ENCODE results near the gene APC2.

APC2 gene

GRCh38 chr19:1486720-1487575 lies 37.0 kb downstream of the APC2 start:
- H3K27ac ChIP-seq (ENCODE audit: low read length) = no peak overlapping the region
- no peaks in the 10 kb centered on the region for H3K36me3 ChIP-seq (replicated peaks; ENCODE audit: low read depth, low read length)
- no peaks in the 10 kb centered on the region for H3K79me2 ChIP-seq (ENCODE audit: low read length)
- no peaks in the 10 kb centered on the region for H3K9me3 ChIP-seq (ENCODE audit: insufficient read depth, low read length)
- H3K4me2 ChIP-seq (ENCODE audit: low read length) = no peak overlapping the region
- no peak overlapping the region for H3K9ac ChIP-seq (ENCODE audit: low read length)
- TF ChIP-seq EZH2phosphoT487 (IDR thresholded peaks at IDR 0.05; ENCODE audit: low read depth) (no peak), CTCF (IDR thresholded peaks at IDR 0.05; ENCODE audit: low read depth, low read length) (no peak)
- H4K20me1 ChIP-seq (ENCODE audit: insufficient read depth, low read length) = no peaks in the 10 kb centered on the region
- no peaks in the 10 kb centered on the region for H3K4me1 ChIP-seq (ENCODE audit: low read length)
- H2AFZ ChIP-seq (ENCODE audit: low read depth, low read length) = no peak overlapping the region
- H3K4me3 ChIP-seq (ENCODE audit: low read length) = no peak overlapping the region
- H3K27me3 ChIP-seq (ENCODE audit: low read depth, low read length) = no peaks in the 10 kb centered on the region

GRCh38 chr19:1487576-1488281 lies 37.8 kb downstream of the APC2 start:
- Histone ChIP-seq H3K36me3 (replicated peaks; ENCODE audit: low read depth, low read length) (no peaks in the 10 kb centered on the region), H3K4me3 (ENCODE audit: low read length) (no peak overlapping the region), H2AFZ (ENCODE audit: low read depth, low read length) (no peak overlapping the region), H3K9me3 (ENCODE audit: insufficient read depth, low read length) (no peaks in the 10 kb centered on the region), H3K27me3 (ENCODE audit: low read depth, low read length) (no peaks in the 10 kb centered on the region), H3K4me2 (ENCODE audit: low read length) (no peak overlapping the region), H3K27ac (ENCODE audit: low read length) (no peak overlapping the region), H4K20me1 (ENCODE audit: insufficient read depth, low read length) (no peaks in the 10 kb centered on the region), H3K4me1 (ENCODE audit: low read length) (no peaks in the 10 kb centered on the region), H3K9ac (ENCODE audit: low read length) (no peak overlapping the region), H3K79me2 (ENCODE audit: low read length) (no peaks in the 10 kb centered on the region)
- TF ChIP-seq EZH2phosphoT487 (IDR thresholded peaks at IDR 0.05; ENCODE audit: low read depth) = no peak
- no peak for TF ChIP-seq CTCF (IDR thresholded peaks at IDR 0.05; ENCODE audit: low read depth, low read length)

GRCh38 chr19:1488282-1488601 lies 38.3 kb downstream of the APC2 start:
- H3K79me2 ChIP-seq (ENCODE audit: low read length) = no peaks in the 10 kb centered on the region
- H3K4me3 ChIP-seq (ENCODE audit: low read length) = no peak overlapping the region
- no peaks in the 10 kb centered on the region for H3K36me3 ChIP-seq (replicated peaks; ENCODE audit: low read depth, low read length)
- no peak for TF ChIP-seq EZH2phosphoT487 (IDR thresholded peaks at IDR 0.05; ENCODE audit: low read depth)
- no peak for TF ChIP-seq CTCF (IDR thresholded peaks at IDR 0.05; ENCODE audit: low read depth, low read length)
- H2AFZ ChIP-seq (ENCODE audit: low read depth, low read length) = no peak overlapping the region
- H3K27ac ChIP-seq (ENCODE audit: low read length) = no peak overlapping the region
- H3K9me3 ChIP-seq (ENCODE audit: insufficient read depth, low read length) = no peaks in the 10 kb centered on the region
- no peaks in the 10 kb centered on the region for H3K27me3 ChIP-seq (ENCODE audit: low read depth, low read length)
- no peaks in the 10 kb centered on the region for H3K4me1 ChIP-seq (ENCODE audit: low read length)
- no peaks in the 10 kb centered on the region for H4K20me1 ChIP-seq (ENCODE audit: insufficient read depth, low read length)
- H3K9ac ChIP-seq (ENCODE audit: low read length) = no peak overlapping the region
- H3K4me2 ChIP-seq (ENCODE audit: low read length) = no peak overlapping the region

- H3K9me3 ChIP-seq (ENCODE audit: insufficient read depth, low read length) = no peaks in the 10 kb centered on the region
- H3K27me3 ChIP-seq (ENCODE audit: low read depth, low read length) = no peaks in the 10 kb centered on the region
- H3K4me3 ChIP-seq (ENCODE audit: low read length) = no peak overlapping the region
- H4K20me1 ChIP-seq (ENCODE audit: insufficient read depth, low read length) = no peaks in the 10 kb centered on the region
- H3K27ac ChIP-seq (ENCODE audit: low read length) = no peak overlapping the region
- no peak overlapping the region for H3K9ac ChIP-seq (ENCODE audit: low read length)
- no peak overlapping the region for H3K4me2 ChIP-seq (ENCODE audit: low read length)
- H3K4me1 ChIP-seq (ENCODE audit: low read length) = no peaks in the 10 kb centered on the region
- TF ChIP-seq EZH2phosphoT487 (IDR thresholded peaks at IDR 0.05; ENCODE audit: low read depth) (no peak), CTCF (IDR thresholded peaks at IDR 0.05; ENCODE audit: low read depth, low read length) (no peak)
- no peaks in the 10 kb centered on the region for H3K36me3 ChIP-seq (replicated peaks; ENCODE audit: low read depth, low read length)
- H3K79me2 ChIP-seq (ENCODE audit: low read length) = no peaks in the 10 kb centered on the region
- no peak overlapping the region for H2AFZ ChIP-seq (ENCODE audit: low read depth, low read length)
Measured at GRCh38 chr19:1489463-1490310, 39.8 kb downstream of the APC2 start.
